Stimulated activated CD4-positive, alpha-beta T cell treated with anti-CD3 and anti-CD28 coated beads, Interleukin-12 subunit alpha, Interleukin-12 subunit beta, amount 100 ng/mL, for 4 hours (primary cell): Measurements from ENCODE around the gene DDX41.

ENCODE experiments used
- DNase-seq: peaks from one replicate; pipeline ENCODE4 v3.0.0-alpha.2; 2020

The DDX41 gene

DNA sequence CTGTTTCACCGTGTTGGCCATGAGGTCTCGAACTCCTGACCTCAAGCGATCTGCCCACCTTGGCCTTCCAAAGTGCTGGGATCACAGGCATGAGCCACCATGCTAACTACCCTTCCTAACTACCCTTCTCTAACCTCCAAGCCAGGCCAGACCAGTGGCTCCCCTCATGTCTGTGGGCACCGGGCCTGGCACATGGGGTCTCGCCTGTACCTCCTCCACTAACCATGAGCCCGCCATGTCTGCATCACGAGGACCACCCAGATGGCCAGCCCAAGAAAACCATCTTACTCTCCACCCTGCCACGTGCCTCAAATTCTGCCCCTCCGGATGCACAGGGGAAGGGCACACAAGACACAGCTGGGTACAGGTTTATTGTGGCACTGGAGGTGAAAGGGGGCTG is 33.7 kb downstream of the DDX41 start:
- no peak for DNase-seq

DNA sequence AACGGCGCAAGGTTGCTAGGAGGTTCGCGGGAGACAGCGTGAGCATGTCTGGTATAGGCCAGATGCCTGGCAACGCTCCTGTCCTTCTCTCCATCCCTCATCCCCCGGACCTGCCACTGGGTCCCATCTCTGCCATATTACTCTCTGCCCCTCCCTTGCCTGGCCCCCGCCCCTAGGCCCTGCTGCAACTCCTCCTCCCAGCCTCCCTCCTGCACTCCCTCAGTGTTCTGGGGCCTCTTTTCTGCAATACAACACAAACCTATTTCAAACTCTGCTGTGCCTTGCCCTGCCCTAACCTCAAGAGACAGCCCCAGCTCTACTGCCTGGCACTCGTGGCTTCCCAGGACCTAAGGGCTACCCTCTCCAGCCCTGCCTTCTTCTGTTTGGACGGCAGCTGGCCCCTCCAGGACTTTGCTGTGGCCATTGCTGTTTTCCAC is 34.4 kb downstream of the DDX41 start:
- no peak for DNase-seq

DNA sequence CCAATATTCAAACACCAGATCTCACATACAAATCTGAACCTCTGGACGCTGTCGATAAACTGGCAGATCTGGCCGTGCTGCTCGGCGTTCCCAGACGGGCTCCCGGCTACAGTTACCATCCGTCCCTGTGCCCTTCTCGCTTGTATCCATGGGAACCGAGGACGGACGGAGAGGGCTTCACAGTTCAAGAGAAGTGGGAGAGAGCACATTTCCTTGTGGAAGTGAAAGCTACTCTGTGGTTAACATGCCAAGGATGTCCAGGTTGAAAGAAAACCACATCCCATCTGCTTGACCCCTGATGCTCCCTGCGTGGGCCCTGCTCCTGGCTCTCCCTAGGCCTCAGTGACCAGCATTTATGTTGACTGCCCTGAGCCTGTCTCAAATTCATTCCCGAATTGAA is 37.0 kb downstream of the DDX41 start:
- DNase-seq, result no peak

DNA sequence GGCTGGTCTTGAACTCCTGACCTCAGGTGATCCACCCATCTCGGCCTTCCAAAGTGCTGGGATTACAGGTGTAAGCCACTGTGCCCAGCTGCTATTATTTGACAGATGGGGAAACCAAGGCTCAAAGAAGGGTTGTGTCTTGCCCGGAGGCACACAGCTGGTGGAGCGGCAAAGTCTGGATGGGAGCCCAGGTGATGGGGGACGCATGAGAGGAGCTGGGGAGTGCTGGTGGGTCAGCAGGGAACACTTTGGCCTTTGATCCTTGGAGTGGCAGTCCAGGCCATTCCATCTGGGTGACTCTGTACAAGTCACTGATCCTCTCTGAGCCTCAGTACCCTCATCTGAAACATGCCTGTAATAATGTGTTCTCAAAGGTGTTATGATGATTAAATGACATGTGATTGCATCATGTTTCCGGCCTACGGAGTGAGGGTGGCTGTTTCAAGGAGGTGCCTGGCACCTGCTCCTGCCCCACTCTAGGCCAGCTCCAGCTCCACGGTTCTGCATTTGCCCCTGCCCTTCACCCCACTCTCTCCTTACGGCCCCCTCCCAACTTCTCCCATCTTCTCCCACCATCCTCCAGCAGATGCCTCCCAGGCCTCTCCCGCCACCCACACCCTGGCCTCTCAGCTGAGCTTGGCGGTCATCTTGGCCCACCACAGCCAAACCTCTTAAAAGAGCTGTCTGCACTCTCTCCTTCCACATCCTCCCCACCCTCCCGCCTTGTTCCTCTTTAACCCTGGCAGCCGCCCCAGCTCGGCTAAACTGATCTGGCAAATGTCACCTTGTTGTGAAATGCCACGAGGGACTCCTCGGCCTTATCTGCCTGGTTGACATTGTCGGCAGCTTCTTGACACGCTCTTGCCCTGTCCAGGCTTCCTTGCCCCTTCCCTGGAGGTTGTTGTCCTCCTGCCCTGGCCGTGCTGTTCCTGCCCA is 37.8 kb downstream of the DDX41 start:
- no peak for DNase-seq

DNA sequence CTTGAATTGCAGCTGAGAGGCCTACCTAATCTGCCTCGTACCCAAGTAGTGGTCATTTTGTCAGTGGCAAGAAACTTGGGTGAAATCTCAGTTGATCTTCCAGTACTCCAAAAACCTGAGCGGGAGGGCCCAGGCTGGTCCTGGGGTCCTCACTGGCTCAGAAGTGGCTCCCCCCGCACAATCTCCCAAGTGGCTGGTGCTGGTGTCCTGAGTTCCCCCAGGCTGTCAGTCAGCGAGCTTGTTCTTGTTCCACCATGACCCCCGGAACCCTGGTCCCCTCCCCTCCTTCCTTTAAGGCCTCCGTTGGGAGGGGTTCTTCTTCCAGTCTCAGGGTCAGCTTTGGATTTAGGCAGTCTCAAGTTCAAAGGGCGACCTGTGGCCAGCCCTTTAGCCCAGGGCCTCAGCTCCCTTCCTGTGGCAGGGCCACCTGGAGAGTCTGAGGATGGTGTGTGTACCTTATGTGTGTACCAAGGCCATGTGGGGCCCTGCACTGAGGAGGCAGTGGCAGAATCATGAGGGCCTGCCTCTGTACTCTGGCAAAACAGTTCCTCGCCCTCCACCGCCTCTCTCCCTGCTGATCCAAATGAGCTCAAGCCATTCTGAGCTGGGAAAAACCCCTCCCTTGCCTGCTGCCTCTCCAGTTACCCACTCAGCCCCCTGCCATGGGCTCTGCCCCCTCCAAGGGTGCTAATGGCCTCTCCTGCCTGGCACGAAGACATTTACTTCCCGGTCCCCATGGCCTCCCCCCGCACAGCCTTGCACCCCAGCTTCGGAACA is 38.9 kb downstream of the DDX41 start:
- DNase-seq, result no peak

DNA sequence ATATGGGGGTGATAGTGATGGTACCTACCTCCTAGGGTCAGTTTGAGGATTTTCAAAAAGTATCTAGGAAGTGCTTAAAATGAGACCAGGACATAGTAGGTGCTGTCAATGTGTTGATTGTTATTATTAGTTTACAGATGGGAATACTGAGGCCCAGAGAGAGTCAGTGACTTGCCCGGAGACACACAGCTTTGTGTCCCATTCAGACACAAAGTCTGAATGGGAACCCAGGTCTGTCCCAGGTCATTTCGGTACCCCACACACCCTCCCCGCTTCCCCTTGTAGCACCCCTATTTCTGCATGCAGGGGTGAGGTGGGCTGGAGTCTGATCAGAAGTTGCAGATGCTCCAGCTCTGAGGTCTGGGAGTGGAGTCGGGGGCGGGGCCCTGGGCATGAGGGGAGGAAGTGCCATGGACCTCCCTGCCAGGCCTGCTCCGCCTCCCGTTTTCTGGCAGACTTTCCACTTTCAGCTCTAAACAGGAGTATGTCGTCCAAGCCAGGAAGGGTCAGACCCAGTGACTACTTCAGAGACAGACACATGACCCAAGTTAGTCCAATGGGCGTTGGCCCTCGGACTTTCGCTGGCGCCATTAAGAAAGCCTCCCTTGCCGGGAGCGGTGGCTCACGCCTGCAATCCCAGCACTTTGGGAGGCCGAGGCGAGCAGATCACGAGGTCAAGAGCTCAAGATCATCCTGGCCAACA is 40.1 kb downstream of the DDX41 start:
- DNase-seq, result no peak

DNA sequence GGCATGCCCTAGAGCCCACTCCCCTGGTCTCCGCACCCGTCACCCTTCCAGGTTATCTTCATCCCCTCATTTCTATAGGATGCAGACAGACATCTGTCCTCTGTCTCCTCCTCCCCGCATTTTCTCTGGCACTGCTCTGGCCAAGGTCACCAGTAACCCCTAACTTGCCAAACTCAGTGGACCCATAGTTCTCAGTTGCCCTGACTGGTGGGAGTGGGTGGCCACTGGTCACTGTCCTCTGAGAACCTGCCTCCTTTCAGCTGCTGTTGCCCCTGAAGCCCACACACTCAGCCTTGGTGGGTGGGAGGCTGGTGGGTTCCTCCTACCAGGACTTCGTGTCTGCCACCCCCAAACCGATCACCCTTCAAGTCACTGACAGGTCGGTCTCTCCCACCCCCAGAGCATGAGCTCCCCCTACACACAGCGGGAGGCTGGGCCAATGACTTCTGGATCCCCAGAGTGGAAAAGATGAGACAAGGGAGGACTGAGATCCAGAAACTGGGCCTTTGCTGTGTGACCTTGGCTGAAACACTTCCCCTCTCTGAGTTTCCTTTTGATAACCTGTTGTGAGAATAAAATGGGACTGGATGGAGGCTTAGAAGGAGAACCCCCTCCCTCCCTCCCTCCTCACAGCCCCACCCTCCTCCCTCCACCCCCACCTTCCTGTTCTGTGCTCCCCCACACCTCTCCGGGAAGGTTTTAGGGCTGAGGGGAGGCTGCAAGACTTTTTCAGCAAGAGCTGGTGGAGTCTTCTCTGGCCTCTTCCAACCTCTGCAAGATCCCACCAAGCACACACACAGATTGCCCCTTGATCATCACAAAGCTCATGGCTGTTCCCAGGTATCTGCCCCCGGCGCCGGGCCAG is 41.0 kb downstream of the DDX41 start:
- DNase-seq, result no peak

DNA sequence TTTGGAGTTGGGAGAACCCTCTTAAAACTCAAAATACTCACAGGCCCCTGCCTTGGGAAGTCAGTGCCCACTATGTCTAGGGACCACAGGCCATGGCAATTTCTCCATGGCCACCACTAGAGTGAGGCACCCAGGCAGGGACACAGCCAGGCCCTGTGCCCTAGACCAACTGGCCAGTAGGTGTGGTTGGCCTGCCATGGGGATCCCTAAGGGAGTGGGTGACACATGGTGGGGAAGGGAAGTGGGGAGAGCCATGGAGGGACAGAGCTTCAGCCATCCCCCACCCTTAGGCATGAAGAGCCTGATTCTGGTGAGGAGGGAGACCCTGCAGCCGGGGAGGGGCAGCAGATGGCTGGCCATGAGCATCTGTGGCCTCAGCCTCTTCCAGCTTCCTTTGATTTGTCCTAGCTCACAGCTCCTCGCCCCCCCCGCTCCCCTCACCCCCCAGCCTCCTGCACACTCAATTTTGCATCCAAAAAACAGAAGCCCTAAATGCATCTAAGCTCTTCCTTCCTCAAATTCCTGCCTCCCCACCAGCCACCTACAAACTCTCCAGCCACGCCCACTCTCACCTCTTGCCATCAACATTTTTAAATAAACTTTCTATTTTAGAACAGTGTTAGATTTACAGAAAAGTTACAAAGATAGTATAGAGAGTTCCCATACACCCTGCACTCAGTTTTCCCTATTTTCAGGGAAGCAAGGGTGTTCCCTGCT is 41.8 kb downstream of the DDX41 start:
- DNase-seq, result no peak

DNA sequence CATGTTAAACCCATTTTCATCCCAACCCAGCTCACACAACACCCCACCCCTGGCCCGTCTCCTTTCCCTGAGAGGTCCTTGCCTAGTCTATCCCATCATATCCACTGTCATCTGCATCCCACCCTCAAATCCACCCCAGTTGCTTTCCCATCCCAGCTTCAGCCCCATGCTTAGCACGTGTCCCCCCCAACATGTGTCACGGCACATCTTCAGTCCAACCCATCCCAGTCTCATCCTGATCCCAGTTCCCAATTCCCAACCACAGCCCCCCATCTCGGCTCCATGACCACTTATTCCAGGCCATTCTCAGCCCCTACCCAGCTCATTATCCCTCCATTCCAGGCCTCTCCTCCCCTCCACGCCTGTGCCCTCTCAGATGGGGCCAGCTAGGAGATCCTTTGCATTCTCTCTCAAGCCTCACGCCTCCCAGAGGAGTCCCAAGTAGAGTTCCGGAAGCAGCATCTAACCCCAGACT is 42.7 kb downstream of the DDX41 start:
- no peak for DNase-seq

DNA sequence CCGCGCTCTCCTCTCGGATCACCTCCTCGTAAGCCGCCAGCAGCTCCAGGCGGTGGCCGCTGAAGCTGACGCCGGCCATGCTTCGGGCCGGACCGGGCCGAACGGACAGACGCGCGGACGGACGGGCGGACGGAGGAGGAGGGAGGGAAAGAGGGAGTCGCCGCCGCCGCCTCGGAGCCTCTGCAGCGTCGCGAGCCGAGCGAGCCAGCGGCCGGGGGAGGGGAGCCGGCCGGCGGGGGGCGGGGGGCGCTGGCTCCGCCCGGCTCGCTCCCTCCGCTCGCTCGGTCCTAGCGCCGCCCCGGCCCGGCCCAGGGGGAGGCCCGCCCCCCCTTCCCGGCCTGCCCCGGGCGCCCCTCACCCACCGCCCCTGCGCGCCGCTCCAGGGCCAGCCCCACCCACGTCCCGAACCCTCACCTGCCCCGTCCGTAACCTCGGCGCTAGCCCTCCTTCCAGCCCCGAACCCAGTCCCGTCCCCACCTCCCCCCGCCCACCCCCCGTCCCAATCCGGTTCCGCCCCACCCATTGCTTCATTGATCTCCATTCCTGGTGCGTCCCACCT is 43.2 kb downstream of the DDX41 start, which contains the start of gene DBN1:
Gene DBN1 (minus strand): TSS at position 192 of the 559 bp plus-strand sequence. CDS start 113 bp downstream, at position 79.
- no peak for DNase-seq

DNA sequence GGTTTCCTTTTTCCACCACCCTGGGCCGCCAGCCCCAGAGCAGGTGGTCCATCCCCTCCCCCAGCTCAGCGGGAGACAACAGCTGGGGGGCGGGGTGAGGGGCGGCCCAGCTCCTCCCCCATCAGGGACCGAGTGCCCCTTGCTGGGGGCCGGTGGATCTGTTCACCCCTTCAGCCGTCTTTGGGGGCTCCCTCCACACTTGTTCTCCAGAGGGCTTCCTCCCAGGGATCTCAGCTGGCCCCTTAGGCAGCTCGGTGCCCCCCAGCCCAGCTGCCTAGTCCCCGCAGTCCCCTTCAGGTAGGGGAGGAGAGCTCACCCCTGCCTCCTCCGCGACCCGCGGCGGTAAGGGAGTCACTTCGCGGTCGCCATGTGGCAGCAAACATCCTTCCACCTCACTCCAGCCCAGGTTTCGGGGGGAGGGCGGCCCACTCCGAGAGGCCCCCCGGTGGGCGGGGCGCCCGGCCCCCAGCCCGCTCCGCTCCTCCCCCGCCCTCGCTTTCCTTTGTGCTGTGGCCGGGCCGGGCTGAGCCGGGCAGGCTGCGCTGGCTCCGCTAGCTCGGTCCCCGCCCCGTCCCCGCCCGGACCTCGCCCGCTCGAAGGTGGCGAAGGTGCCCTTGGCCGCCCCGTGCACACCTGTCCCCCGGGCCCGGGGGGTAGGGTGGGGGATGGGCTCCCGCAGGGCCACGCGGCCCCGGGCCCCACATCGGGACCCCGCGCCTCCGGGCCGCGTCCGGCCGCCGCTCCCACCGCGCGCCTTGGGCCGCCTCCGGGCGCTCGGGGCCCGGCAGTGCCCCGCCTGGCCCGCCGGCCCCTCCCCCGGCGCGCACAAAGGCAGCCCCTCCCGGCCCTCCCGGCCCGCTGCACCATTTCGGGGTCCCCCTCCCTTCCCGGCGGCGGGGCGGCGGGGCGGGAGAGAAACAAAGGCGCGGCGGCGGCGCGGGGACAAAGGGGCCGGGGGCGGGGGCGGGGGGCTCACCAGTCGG is 44.0 kb downstream of the DDX41 start:
- peak; percentile 50 for DNase-seq

DNA sequence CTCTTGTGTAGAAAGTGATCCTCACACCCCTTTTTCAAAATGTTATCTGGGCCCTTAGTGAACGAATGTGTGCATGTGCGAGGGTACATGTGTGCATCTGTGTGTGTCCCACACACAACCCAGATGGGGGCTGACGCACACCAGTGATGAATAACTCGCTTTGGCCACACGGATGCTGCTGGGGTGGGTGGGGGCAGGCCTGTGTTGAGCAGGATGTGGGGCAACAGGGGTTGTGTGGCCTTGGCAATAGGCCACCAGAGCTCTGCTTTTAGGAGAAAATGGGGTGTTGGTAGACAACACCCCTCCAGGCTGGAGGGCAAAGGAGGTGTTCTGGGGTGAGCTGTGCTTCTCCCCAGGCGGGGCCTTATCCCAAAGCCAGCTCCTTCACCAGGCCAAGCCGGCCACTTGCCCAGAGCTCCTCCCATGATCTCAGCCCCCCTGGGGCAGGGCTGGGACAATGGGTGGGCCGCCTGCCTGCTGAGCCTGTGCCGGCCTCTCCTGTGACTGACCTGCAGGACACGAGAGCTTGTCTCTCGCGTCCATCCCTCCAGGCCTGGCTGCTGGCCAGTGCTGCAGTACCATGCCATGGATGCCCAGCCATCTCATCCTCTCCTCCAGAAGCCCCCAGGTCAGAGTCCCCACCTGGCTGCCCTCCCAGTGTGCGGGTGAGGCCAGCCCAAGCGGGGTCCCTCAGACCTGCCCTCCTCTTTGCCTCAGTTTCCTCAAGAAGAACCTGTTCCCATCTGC is 45.0 kb downstream of the DDX41 start:
- no peak for DNase-seq

DNA sequence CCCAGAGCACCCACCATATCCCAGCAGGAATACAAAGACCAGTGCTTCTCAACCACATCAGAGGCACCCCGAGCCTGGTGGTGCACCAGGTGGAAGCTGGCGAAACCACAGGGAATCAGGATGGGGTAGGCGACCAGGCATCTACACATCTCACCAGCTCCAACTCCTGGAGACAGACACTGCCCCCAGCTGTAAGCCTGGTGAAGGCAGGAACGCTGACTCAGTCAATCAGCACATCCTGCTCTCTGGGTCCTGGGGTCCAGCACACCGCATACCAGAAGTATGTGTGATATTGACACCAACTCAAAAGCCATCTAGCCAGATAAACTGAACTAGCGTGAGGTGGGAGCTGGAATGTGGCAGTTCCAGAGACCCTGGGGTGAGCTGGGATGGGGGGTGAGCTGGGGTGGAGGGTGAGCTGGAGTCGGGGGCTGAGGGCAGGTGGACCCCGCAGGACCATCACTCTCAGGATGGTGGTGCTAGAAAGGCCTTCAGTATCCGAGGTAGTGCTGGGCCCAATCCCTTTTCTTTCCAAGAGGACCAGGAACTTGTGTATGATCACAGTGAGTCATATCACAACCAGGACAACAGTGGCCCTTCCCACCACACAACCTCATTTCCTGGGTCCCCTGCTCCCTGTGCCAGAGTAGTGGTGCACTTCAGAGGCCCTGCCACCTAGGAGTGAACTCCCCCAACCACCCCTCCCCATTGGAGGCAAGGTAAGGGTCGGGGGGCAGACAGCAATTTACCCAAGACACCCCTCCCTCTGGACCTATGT is 45.8 kb downstream of the DDX41 start:
- no peak for DNase-seq

DNA sequence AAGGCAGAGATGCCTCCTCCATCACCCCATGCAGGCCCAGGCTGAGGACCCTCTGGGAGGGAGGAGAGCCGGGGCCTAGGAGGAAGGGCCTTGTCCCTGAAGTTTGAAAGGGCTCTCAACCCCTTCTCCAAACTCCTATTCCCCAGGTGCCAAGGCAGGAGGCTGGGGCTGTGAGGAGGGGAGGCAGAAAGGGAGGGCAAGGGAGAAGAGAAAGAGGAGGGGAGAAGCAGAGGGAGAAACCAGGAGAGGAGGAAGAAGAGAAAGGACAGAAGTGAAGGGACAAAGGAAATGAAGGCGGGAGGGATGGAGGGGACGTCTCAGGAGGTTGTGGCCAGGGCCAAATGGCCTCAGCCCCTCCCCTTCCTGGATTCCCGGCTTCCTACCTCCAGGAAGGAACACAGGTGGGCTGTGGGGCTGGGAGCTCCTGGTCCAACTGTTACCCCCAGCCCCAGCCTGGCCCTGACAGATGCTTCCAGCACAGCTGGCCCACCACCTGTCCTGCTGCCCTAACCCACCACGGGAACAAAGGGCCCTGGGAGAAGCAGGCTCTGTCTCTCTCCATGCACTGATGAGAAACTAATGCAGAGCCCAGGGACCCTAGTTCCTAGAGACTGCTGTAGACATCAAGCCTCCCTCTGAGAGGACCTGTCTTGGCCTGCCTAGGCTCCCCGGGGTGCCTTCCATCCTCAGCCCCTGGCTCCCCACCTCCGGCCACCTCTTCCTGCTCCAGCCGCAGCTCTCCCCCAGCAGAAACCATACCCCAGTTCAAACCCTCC is 46.8 kb downstream of the DDX41 start:
- DNase-seq, result no peak

DNA sequence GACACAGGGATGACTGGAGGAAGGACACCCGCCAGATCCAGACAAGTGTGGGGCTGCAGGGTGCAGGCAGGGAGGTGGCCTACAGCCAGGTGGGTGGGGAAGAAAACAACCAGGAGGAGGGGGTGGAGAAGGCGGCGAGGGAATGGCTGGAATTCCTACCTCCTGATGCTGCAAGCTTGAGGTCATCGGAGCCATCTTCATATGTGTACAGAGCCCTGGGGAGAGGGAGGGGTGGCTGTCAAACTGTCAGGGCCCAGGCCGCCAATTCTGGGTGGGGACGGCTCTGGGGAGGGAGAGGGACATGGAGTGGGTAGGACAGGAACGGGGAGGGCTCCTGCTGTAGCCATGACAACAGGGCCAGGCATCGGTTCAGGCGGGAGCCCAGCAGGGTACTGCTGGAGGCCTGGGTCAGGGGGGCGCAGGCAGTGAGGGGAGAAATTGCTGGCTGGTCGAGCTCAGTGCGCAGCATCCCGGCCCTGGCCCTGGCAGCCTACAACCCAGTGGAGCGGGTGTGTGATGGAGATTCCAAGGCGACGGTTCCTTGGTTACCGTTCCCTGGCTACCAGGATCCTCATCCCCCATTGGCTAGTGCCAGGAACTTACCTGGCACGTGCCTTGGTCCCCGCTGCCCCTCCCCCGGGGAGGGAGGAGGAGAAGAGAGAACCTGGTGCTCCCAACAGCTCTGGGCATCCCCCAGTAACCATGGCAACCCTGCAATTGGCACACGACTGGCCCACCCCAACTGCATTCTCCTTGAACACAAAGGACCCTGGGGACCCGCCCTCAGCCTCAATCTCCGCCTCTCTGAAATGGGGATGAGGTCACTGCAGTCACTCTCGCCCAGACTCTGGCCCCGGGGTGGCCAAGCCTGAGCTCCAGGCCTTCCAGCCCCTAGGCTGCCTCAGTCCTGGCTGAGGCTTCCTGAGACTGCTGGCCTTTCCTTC is 47.8 kb downstream of the DDX41 start:
- DNase-seq, result no peak

DNA sequence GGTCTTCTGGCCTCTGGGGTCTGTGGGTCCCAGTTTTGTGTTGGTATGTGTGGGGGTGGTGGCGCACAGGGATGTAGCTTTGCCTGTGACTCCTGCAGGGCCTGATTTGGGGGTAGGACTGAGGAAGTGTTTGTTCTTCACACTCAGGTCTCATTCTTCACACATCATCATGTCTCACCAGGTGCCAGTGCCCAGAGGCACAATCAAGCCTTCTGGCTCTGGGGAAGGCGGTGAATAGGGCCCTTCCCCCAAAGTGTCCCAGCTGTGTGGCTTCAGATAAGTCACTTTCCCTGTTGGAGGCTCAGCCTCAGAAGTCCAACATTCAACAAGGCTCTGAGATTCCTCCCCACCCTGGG is 48.5 kb downstream of the DDX41 start:
- DNase-seq, result no peak
